HepG2 (cell line): Measurements from ENCODE around the gene FMO3. TPM values are rescaled to one million over a fixed set of nuclear protein-coding genes. Genes with fewer than 3 reads are reported as not detected.

Experiments
- ATAC-seq: fragments of 200-7000 bp; cut with Tn5 transposase; 3 replicates; pipeline ENCODE4 v1.9.1; 2020; ENCODE audit warnings: mild to moderate bottlenecking, moderate library complexity
- BruUV-seq: library from RNA; stranded (reverse); fragments of 400-500 nt; replicated peaks from 2 replicates; lab custom pipeline; 2021; lab: Mats Ljungman, UMichigan
- CTCF ChIA-PET: fragments of 300-600 bp; formaldehyde crosslinking; extraction: SDS; loops from one replicate; lab custom pipeline; 2021; ENCODE audit warnings: low total read pairs, inconsistent platforms, low intra/inter-chr PET ratio; lab: Yijun Ruan, JAX
- POLR2A ChIA-PET: fragments of 350-600 bp; sonication (Branson Sonifier 250); formaldehyde crosslinking; loops from one replicate; lab custom pipeline; 2020; ENCODE audit warnings: antibody characterized with exemption, inconsistent platforms; lab: Yijun Ruan, JAX
- DNase-seq: peaks from one replicate; pipeline ENCODE4 v3.0.0-alpha.2; 2015; ENCODE audit warnings: low spot score
- FAIRE-seq: peaks from 3 replicates; lab custom pipeline; 2011; peaks lifted over from hg19 to GRCh38; lab: Jason Lieb, UNC
- H2AFZ ChIP-seq: one replicate; pipeline ENCODE4 v1.6.1; 2011; ENCODE audit warnings: low read length, inconsistent platforms
- H3K27ac ChIP-seq: fragments of 300-600 bp; 3 replicates; pipeline ENCODE4 v1.8.0; 2011; ENCODE audit warnings: mixed run types, mild to moderate bottlenecking, mixed read lengths, low read length, inconsistent platforms; ENCODE audit not compliant: insufficient read depth; ENCODE audit errors: extremely low read length
- H3K27me3 ChIP-seq, 2 experiments: fragments of 200-600 bp in 1 of 2; 2 replicates in 1 of 2; 3 replicates in 1 of 2; pipeline versions ENCODE4 v1.6.0 to v1.8.0; 2011; ENCODE audit warnings: low read length in 2 of 2, mild to moderate bottlenecking in 2 of 2, moderate library complexity in 2 of 2, inconsistent platforms in 1 of 2; ENCODE audit not compliant: insufficient read depth in 2 of 2, control insufficient read depth in 1 of 2
- H3K36me3 ChIP-seq, 2 experiments: fragments of 200-600 bp in 1 of 2; replicated peaks in 1 of 2; 2 replicates in 1 of 2; 3 replicates in 1 of 2; pipeline versions ENCODE4 v1.5.1 to v1.8.0; 2011; ENCODE audit warnings: low read length in 2 of 2, inconsistent platforms in 1 of 2; ENCODE audit not compliant: insufficient read depth in 2 of 2, control insufficient read depth in 1 of 2
- H3K4me1 ChIP-seq: 2 replicates; pipeline ENCODE4 v1.5.1; 2012; ENCODE audit warnings: low read length, inconsistent platforms; ENCODE audit not compliant: insufficient read depth
- H3K4me2 ChIP-seq: 2 replicates; pipeline ENCODE4 v1.6.0; 2011; ENCODE audit warnings: low read depth, low read length, inconsistent platforms
- H3K4me3 ChIP-seq, 3 experiments: fragments of 200-600 bp in 1 of 3; sonication (generic), shearing (Covaris generic) in 1 of 3; replicated peaks in 1 of 3; 2 replicates each; pipeline ENCODE4 v1.5.1; 2011 to 2016; ENCODE audit warnings: low read length in 3 of 3, inconsistent platforms in 2 of 3, low read depth in 2 of 3, mild to moderate bottlenecking in 2 of 3, control low read depth in 1 of 3, mixed read lengths in 1 of 3; ENCODE audit not compliant: insufficient read depth in 1 of 3
- H3K79me2 ChIP-seq: one replicate; pipeline ENCODE4 v1.6.1; 2011; ENCODE audit warnings: low read length, inconsistent platforms; ENCODE audit not compliant: insufficient read depth
- H3K9ac ChIP-seq: 2 replicates; pipeline ENCODE4 v1.6.0; 2011; ENCODE audit warnings: mild to moderate bottlenecking, low read depth, low read length, inconsistent platforms; ENCODE audit not compliant: insufficient read depth
- H3K9me3 ChIP-seq: 2 replicates; pipeline ENCODE4 v1.5.1; 2012; ENCODE audit warnings: mild to moderate bottlenecking, low read length
- H4K20me1 ChIP-seq: 2 replicates; pipeline ENCODE4 v1.6.0; 2011; ENCODE audit warnings: inconsistent platforms, mild to moderate bottlenecking, low read length, moderate library complexity; ENCODE audit not compliant: insufficient read depth
- DDIT3 ChIP-seq: sonication (generic); formaldehyde crosslinking; IDR thresholded peaks from 2 replicates; pipeline ENCODE4 v1.4.0; 2020; ENCODE audit warnings: mild to moderate bottlenecking, missing genetic modification reagents
- MAFF ChIP-seq: IDR thresholded peaks from 2 replicates; pipeline ENCODE4 v1.6.1; 2011; ENCODE audit warnings: low read depth, low read length, improper control_type of control experiment
- MIER3 ChIP-seq: IDR thresholded peaks from 2 replicates; pipeline ENCODE4 v1.6.1; 2016; ENCODE audit warnings: missing compliant biosample characterization, borderline replicate concordance
- MXI1 ChIP-seq: IDR thresholded peaks from 3 replicates; pipeline ENCODE4 v1.6.1; 2012; ENCODE audit warnings: low read depth, low read length, inconsistent platforms, borderline replicate concordance
- ZFP37 ChIP-seq: sonication (generic); formaldehyde crosslinking; IDR thresholded peaks from 2 replicates; pipeline ENCODE4 v1.4.0; 2020; ENCODE audit warnings: missing genetic modification reagents, borderline replicate concordance
- ZMYM2 ChIP-seq: sonication (generic); formaldehyde crosslinking; IDR thresholded peaks from 2 replicates; pipeline ENCODE4 v1.8.0; 2022; ENCODE audit warnings: mild to moderate bottlenecking, missing genetic modification reagents
- ZNF446 ChIP-seq: sonication (generic); formaldehyde crosslinking; IDR thresholded peaks from 2 replicates; pipeline ENCODE4 v1.5.0; 2020; ENCODE audit warnings: mild to moderate bottlenecking, missing genetic modification reagents
- ZSCAN22 ChIP-seq: sonication (generic); formaldehyde crosslinking; IDR thresholded peaks from 2 replicates; pipeline ENCODE4 v1.4.0; 2020; ENCODE audit warnings: mild to moderate bottlenecking, missing genetic modification reagents
- WGBS: methylation state at CpG from one replicate; pipeline ENCODE4 v1.1.6; 2017; ENCODE audit warnings: low lambda C conversion rate; 5-methylcytosine and 5-hydroxymethylcytosine counted together
- in situ Hi-C: cut with HindIII; loops from 2 replicates; pipeline ENCODE4 v1.10.0; 2017; ENCODE audit warnings: low pct_unique_long_range_greater_than_20kb; ENCODE audit not compliant: extremely low pct_ligation_motif_present
- intact Hi-C: fragments of 100-400 bp; cut with micrococcal nuclease; formaldehyde crosslinking; loops from one replicate; pipeline ENCODE4 v1.10.0; 2022; ENCODE audit not compliant: unreplicated experiment
- polyA plus RNA-seq, 8 experiments: library from polyadenylated mRNA; depleted of rRNA in 3 of 8; stranded (reverse) in 7 of 8; unstranded in 1 of 8; fragments of >200 nt; fragmentation: Illumina TruSeq in 4 of 8; extraction: Trizol in 4 of 8; gene quantifications; 2 replicates each; pipeline versions ENCODE4 v1.2.1 to v1.2.3, GENCODE V29; 2011 to 2016; ENCODE audit warnings: low read depth in 4 of 8, missing spikeins in 1 of 8, mixed read lengths in 1 of 8; ENCODE audit not compliant: insufficient read depth in 1 of 8
- total RNA-seq, 5 experiments: library from RNA; depleted of rRNA; stranded (reverse); fragments of >200 nt; fragmentation: Illumina TruSeq; extraction: Trizol; gene quantifications; 2 replicates each; pipeline ENCODE4 v1.2.3, GENCODE V29; 2016; ENCODE audit warnings: low read depth in 1 of 5
- TF ChIP-seq, protein P1 (sequence below): IDR thresholded peaks from 2 replicates; pipeline ENCODE4 v1.6.1; 2018; ENCODE audit warnings: missing genetic modification reagents
- TF ChIP-seq, protein P2 (sequence below): sonication (generic); formaldehyde crosslinking; IDR thresholded peaks from 2 replicates; pipeline ENCODE4 v1.5.1; 2020; ENCODE audit warnings: mild to moderate bottlenecking, moderate library complexity, missing genetic modification reagents
- TF ChIP-seq, protein P3 (sequence below), 2 experiments: fragments of 450-650 bp in 1 of 2; sonication (generic) in 1 of 2; formaldehyde crosslinking; IDR thresholded peaks; 2 replicates each; pipeline versions ENCODE4 v1.5.0 to v1.8.0; 2020 to 2022; ENCODE audit warnings: mild to moderate bottlenecking in 1 of 2, missing genetic modification reagents in 1 of 2

Gene FMO3
- total and polyA plus RNA-seq, 2 of the 13 experiments (the other 11 are each of a cell fraction or from before 2014, with no cell fraction given), result not detected

- FAIRE-seq (no peak), DNase-seq (no peak), ATAC-seq (no peak)
- WGBS, result 34% methylated on average over 2 of the region's 2 CpGs
- Histone ChIP-seq H2AFZ (no peak overlapping the region), H3K79me2 (no peaks in the 10 kb centered on the region), H3K9me3 (no peaks in the 10 kb centered on the region), H3K27me3 (no peaks in the 10 kb centered on the region)
- in situ Hi-C loops, result no loop called here
- POLR2A ChIA-PET, result no interaction called here
- intact Hi-C loops, result no loop called here
- TF ChIP-seq DDIT3 (CRISPR knock-in tag), result no peak
- TF ChIP-seq, protein P1, sequence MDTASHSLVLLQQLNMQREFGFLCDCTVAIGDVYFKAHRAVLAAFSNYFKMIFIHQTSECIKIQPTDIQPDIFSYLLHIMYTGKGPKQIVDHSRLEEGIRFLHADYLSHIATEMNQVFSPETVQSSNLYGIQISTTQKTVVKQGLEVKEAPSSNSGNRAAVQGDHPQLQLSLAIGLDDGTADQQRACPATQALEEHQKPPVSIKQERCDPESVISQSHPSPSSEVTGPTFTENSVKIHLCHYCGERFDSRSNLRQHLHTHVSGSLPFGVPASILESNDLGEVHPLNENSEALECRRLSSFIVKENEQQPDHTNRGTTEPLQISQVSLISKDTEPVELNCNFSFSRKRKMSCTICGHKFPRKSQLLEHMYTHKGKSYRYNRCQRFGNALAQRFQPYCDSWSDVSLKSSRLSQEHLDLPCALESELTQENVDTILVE, result no peak
- TF ChIP-seq ZSCAN22 (CRISPR knock-in tag), result no peak
- TF ChIP-seq ZMYM2 (CRISPR knock-in tag), result no peak
- TF ChIP-seq, protein P2, sequence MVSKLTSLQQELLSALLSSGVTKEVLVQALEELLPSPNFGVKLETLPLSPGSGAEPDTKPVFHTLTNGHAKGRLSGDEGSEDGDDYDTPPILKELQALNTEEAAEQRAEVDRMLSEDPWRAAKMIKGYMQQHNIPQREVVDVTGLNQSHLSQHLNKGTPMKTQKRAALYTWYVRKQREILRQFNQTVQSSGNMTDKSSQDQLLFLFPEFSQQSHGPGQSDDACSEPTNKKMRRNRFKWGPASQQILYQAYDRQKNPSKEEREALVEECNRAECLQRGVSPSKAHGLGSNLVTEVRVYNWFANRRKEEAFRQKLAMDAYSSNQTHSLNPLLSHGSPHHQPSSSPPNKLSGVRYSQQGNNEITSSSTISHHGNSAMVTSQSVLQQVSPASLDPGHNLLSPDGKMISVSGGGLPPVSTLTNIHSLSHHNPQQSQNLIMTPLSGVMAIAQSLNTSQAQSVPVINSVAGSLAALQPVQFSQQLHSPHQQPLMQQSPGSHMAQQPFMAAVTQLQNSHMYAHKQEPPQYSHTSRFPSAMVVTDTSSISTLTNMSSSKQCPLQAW, result no peak
- TF ChIP-seq MAFF, result no peak
- no peak for TF ChIP-seq ZNF446 (CRISPR knock-in tag)
- TF ChIP-seq MXI1, result no peak
- TF ChIP-seq, protein P3, sequence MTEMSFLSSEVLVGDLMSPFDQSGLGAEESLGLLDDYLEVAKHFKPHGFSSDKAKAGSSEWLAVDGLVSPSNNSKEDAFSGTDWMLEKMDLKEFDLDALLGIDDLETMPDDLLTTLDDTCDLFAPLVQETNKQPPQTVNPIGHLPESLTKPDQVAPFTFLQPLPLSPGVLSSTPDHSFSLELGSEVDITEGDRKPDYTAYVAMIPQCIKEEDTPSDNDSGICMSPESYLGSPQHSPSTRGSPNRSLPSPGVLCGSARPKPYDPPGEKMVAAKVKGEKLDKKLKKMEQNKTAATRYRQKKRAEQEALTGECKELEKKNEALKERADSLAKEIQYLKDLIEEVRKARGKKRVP (CRISPR knock-in tag; IDR thresholded peaks at IDR 0.05), result no peak
- TF ChIP-seq MIER3 (CRISPR knock-in tag), result no peak
- no peak for TF ChIP-seq ZFP37
- TF ChIP-seq, all 625 proteins: peak for 0
- Histone ChIP-seq H4K20me1 (no peaks in the 10 kb centered on the region), H3K36me3 (no peaks in the 10 kb centered on the region), H3K9ac (no peak overlapping the region), H3K4me3 (no peak overlapping the region), H3K4me2 (no peak overlapping the region), H3K27ac (no peak overlapping the region), H3K4me1 (no peaks in the 10 kb centered on the region)
- no TSS peak for BruUV-seq
- CTCF ChIA-PET, result no interaction called here
These were observed 24.7 kb downstream of the FMO3 start for GRCh38 chr1:171115280-171115897.
